ENCODE measurements around the gene HCRT. TPM values are rescaled to one million over a fixed set of nuclear protein-coding genes. Genes with fewer than 3 reads are reported as not detected.
A peak's percentile ranks its signal among the peaks of the same experiment; 100 is the strongest.
"Not testable (repeated sequence)": the region's sequence is repeated elsewhere in the genome, so short reads cannot be mapped to it uniquely, and the experiment has no call there.

Gene HCRT
- total RNA-seq, 1 donor from 2014 or later, result not detected

DNA sequence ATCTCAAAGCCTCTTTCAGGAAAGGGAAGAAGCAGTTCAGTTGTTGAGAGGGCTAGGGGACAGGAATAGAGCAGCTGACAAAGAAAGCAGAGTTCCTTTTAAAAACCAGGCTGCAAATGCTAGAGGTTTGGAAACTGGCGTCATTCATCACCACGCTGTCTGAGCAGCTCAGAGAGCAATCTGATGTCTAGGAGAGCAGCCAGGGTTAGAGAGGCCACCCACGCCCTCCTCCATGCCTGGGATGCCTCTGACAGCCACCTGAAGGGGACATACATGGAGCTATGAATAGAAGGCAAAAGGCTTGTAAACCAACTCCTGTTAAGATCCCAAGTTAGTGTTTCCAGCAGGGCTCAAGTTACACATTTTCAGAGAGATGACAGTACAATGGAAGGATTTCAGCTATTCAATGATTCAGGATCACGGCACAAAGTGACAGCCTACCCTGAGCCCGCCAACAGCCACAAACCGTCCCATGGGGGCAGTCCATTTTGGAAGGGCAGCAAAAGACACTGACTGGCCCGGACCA, 42.8 kb downstream of the HCRT start:
- Histone ChIP-seq H3K27ac (peak overlapping the region; percentile 45 to 56), H3K27me3 (no peaks in the 10 kb centered on the region), H3K36me3 (peaks cover 16 to 29% of the 10 kb centered on the region in 2 donors), H3K9me3 (no peaks in the 10 kb centered on the region), H3K4me3 (no peak overlapping the region), H3K4me1 (peaks cover 0 to 24% of the 10 kb centered on the region in 2 donors)
- DNase-seq (ENCODE audit: low spot score in 2 of 2), result no peak
- TF ChIP-seq, protein P1, sequence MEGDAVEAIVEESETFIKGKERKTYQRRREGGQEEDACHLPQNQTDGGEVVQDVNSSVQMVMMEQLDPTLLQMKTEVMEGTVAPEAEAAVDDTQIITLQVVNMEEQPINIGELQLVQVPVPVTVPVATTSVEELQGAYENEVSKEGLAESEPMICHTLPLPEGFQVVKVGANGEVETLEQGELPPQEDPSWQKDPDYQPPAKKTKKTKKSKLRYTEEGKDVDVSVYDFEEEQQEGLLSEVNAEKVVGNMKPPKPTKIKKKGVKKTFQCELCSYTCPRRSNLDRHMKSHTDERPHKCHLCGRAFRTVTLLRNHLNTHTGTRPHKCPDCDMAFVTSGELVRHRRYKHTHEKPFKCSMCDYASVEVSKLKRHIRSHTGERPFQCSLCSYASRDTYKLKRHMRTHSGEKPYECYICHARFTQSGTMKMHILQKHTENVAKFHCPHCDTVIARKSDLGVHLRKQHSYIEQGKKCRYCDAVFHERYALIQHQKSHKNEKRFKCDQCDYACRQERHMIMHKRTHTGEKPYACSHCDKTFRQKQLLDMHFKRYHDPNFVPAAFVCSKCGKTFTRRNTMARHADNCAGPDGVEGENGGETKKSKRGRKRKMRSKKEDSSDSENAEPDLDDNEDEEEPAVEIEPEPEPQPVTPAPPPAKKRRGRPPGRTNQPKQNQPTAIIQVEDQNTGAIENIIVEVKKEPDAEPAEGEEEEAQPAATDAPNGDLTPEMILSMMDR (IDR thresholded peaks at IDR 0.05), result no peak
- intact Hi-C loops (cut with DNase I), result no loop called here

DNA sequence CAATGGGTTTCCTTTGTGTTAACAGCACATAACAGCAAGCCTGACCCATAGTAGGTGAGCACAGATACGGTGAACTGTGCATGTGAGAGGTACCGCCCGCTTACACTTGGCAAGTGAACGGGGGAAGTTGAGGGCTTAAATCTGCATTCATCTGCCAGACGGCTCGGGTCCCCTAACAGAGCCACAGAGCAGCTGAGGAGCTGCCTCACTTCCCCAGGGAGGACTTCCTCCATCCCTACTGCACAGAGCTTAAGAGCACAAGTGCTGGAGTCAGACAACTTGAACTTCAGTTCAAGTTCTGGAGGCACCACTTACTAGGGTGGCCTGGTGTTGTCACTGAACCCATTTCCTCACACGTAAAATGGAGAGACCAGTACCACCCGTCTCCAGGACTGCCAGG, 43.9 kb downstream of the HCRT start:
- Histone ChIP-seq H3K4me1 (peaks cover 0 to 24% of the 10 kb centered on the region in 2 donors), H3K9me3 (no peaks in the 10 kb centered on the region), H3K27ac (peak overlapping the region; percentile 45 to 56), H3K4me3 (no peak overlapping the region), H3K36me3 (peaks cover 5 to 28% of the 10 kb centered on the region in 2 donors), H3K27me3 (no peaks in the 10 kb centered on the region)
- no peak for DNase-seq (ENCODE audit: low spot score in 2 of 2)
- TF ChIP-seq, protein P1 (IDR thresholded peaks at IDR 0.05), result no peak
- intact Hi-C loops (cut with DNase I), result no loop called here

DNA sequence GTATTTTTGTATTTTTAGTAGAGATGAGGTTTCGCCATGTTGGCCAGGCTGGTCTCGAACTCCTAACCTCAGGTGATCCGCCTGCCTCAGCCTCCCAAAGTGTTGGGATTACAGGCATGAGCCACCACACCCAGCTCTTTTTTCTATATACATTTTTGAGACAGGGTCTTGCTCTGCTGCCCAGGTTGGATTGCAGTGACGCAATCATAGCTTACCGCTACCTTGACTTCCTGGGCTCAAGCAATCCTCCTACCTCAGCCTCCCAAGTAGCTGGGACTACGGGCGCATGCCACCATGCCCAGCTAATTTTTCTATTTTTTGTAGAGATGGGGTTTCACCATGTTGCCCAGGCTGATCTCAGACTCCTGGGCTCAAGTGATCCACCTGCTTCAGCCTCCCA, 44.6 kb downstream of the HCRT start:
- DNase-seq (ENCODE audit: low spot score in 2 of 2); H3K9me3 ChIP-seq; intact Hi-C loops (cut with DNase I); H3K4me3 ChIP-seq; H3K27me3 ChIP-seq: not testable (repeated sequence)
- H3K4me1 ChIP-seq, result peaks cover 0 to 24% of the 10 kb centered on the region in 2 donors
- H3K27ac ChIP-seq, result peak overlapping the region in 1 of 2 donors; percentile 56
- peaks cover 3 to 27% of the 10 kb centered on the region in 2 donors for H3K36me3 ChIP-seq

DNA sequence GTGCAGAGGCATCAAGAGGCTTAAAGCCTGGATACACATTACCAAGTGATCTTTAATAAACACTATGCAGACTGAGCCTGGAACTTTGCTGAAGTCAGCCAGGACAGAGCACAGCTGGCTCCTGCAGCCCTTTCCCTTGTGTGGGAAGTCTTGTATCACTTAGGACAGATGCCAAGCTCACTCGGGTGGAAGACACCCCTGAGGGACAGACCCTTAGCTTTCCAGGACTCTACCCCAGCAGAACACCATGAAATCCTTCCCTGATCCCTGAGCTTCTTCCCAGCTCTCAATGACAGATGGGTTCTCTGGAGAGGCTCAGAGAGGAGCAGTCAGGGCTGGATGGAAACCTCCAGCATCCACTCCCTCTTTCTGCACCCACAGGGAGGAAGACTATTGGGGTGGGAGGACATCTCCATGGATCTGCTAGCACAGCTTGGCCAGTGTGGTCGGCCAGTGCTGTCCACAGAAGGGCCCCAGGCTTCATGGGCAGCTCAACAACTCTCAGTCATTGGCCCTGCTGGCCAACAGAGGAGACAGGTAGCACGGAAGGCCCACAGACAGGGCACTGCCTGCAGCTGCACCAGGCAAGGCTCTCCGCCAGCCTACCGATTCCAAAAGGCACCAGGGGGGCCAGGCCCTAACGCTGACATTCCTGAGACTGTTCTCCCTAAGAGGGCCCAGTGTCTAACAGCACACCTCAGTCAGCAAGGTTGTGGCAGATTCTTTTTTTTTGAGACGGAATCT, 46.3 kb downstream of the HCRT start:
- intact Hi-C loops (cut with DNase I), result no loop called here
- TF ChIP-seq, protein P1 (IDR thresholded peaks at IDR 0.05), result no peak
- no peaks in the 10 kb centered on the region for H3K9me3 ChIP-seq
- H3K36me3 ChIP-seq, result peaks cover 3 to 20% of the 10 kb centered on the region in 2 donors
- H3K27ac ChIP-seq, result no peak overlapping the region
- no peaks in the 10 kb centered on the region for H3K27me3 ChIP-seq
- peaks cover 0 to 26% of the 10 kb centered on the region in 2 donors for H3K4me1 ChIP-seq
- no peak for DNase-seq (ENCODE audit: low spot score in 2 of 2)
- H3K4me3 ChIP-seq, result no peak overlapping the region

DNA sequence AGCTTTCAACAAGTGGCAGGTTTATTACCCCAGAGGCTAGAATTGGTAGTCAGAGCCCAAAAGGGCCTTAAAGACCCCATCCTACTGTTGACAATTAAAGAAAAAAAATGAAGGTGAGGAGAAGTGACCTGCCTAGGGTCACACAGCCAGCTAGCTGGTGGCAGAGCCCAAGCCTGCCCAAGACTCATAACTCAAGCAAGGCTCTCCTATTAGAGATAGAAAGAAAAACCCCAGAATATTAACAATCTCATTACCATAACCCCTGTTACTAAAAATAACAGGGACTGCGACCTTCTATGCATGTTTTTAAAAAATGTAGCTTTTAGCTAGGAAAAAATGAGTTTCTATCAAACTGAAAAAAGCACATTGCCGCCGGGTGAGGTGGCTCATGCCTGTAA, 48.6 kb downstream of the HCRT start:
- no peaks in the 10 kb centered on the region for H3K9me3 ChIP-seq
- peaks cover 3 to 17% of the 10 kb centered on the region in 2 donors for H3K36me3 ChIP-seq
- H3K4me3 ChIP-seq, result no peak overlapping the region
- TF ChIP-seq, protein P1 (IDR thresholded peaks at IDR 0.05), result no peak
- intact Hi-C loops (cut with DNase I), result no loop called here
- peak overlapping the region in 1 of 2 donors; percentile 31 for H3K27ac ChIP-seq
- peaks cover 0 to 22% of the 10 kb centered on the region in 2 donors for H3K4me1 ChIP-seq
- no peaks in the 10 kb centered on the region for H3K27me3 ChIP-seq
- no peak for DNase-seq (ENCODE audit: low spot score in 2 of 2)

Measured in ascending aorta (tissue), 2 donors.